SW 1271 (cell line): Measurements from ENCODE around the gene SDCCAG8.
"Not testable (repeated sequence)": the region's sequence is repeated elsewhere in the genome, so short reads cannot be mapped to it uniquely, and the experiment has no call there.

Experiments used
- DNase-seq, 2 experiments: peaks; one replicate each; lab custom pipeline; 2025; lab: John Stamatoyannopoulos, UW

SDCCAG8 gene

DNA sequence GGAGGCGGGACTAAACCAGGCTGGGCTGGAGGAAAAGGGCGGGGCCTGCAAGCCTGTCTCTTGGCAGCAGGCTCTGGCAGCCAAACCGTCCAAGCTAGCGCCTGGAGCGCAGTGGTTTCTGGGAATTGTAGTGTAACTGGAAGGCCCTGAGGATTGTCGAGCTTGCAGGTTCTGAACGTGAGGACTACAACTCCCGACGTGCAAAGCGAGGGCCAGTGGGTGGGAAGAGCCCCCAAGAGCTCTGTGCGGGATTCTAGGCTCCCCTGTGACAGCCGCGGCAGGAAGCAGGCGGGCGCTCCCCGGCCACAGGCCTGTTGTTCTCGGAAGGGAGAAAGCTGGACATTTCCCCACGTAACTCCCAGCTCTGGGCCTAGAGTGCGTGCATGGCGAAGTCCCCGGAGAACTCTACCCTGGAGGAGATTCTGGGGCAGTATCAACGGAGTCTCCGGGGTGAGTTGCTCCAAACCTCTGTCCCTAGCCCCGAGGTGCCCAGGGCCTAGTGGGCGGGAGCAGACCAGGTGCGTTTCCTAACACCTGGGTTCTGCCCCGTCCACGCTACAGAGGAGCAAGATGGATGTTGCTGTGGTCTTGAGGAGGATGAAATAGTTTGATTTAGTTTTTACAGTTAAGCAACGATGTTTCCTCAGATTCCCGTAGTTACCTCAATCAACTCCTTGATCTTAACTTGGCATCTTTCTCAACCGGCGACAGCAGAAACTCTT is at the start of gene SDCCAG8:
SDCCAG8 (plus strand) TSS at position 251 of the 722 bp plus-strand sequence; CDS start at position 384, 133 bp downstream.
- DNase-seq = peak; percentile 92 to 96

DNA sequence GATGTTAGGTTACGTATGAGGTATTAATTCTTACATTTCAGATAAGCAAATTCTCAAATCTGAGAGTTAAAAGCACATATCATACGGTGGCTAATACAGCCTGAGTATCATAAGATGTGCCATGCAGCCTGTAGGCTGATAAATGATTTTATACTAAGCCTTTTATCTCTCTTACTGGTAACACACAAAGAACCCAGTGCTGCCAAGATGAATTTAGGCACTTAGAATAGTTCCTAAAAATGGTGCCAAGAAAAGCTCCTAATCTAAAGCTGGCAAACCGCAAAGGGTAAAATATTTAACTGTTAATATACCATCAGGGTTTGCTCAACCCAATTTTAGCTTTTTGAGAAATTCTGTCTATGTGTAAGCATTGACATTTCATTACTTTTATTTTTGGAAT is 43.9 kb upstream of the SDCCAG8 start:
- not testable (repeated sequence) for DNase-seq

DNA sequence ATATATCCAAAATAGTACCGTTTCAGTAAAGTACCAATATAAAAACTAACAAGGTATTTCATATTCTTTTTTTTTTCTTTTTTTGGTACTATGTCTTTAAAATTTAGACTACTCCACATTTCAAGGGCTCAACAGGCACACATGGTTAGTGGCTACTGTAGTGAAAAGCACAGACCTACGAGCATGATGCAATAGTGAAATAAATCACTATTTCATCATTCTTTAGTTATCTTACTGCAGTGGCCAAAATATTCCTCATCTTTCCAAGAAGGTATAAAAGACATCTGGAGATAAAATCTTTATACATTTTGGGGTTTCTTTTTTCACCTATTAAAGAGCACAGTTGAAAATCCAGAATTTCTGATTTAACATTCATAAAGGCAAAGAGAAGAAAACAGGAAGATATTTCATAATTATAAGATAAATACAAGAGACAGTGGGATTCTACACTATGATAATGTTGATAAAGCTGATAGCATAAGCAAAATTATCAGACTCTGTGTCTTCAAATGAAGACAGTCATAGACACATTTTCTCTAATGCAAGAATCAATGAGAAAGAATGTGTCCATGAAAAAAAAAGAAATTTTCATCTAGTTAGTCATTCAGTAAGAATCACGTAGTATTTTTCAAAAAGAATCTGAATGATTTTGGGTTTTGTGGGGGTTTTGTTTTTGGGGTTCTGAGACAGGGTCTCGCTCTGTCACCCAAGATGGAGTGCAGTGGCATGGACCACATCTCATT is 42.6 kb upstream of the SDCCAG8 start:
- DNase-seq = no peak

DNA sequence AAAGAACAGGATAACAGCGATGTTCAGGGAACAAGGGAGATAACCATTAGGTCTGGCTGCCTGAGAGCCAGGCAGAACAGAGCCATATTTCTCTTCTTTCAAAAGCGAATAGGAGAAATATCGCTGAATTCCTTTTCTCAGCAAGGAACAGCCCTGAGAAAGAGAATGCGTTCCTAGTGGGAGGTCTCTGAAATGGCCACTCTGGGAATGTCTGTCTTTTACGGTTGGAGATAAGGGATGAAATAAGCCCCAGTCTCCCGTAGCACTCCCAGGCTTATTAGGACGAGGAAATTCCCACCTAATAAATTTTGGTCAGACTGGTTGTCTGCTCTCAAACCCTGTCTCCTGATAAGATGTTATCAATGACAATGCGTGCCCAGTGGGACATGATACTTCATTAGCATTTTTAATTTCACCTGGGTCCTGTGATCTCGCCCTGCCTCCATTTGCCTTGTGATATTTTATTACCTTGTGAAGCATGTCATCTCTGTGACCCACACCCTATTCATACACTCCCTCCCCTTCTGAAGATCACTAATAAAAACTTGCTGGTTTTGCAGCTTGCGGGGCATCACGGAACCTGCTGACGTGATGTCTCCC is 40.5 kb upstream of the SDCCAG8 start:
- not testable (repeated sequence) for DNase-seq

DNA sequence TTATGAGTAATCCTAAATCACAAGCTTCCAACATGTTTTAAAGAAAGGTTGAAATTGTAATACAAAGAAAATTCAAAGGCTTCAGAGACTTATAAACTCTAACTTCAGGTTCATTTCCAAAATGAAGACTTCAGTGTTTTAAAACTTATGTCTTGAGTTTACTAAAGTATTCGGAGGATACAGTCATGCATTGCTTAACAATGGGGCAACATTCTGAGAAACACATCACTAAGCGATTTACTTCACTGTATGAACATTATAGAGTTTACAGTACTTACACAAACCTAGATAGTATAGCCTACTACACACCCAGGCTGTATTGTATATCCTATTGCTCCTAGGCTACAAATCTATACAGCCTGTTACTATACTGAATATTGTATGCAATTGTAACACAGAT is 39.1 kb upstream of the SDCCAG8 start:
- DNase-seq = no peak

DNA sequence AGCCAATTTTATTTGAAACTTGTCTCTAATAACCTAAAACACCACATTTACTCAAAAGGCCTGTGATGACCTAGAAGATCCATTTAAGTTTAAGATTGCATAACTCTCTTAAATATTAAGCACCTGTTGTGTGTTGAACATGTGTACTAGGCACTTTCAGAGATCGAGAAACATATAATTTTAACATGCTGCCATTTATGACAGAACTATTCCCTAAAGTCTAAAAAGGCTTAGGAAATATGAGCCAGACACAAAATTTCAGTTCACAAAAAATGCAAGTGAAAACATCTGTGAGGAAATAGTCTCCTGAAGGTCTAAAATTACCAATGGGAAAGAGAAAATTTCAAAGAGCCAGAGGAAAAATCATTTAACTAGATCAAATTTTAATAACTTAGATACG is 38.5 kb upstream of the SDCCAG8 start:
- DNase-seq = no peak

DNA sequence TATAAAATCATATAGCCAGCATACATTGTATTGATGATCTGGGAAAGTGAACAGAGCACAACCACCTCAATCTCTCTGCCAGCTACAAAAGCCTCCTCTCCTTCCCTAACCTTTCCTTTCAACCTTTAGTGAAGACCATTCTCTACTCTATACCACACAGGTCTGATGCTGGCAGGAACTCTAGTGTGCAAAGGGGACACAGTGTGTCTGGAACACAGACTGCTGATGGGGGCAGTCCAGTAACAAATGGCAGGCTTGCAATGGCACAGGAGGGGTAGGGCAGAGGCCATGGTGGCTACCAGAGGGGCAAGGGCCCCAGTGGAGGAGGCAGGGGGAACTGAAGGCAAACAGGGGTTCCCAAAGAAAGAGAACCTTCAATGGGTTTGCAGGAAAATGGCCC is 37.8 kb upstream of the SDCCAG8 start:
- no peak for DNase-seq

DNA sequence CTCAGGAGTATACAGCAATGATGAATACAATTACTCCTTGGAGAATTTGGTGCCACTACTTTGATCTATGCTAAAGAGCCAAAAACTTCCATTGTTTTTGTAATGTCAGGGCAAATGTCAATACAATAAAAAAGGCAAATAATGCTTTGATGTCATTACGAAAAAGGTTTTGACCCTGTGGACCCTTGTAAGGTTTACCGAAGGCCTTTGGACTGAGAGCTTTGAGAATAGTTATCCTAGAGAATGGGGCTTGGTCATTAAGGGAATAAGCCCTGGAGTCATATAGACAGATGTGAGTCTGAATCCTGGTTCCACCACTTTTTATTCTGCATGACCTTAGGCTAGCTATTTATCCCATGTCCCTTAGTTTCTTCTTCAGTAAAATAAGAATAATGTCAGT is 28.2 kb upstream of the SDCCAG8 start:
- DNase-seq = no peak

DNA sequence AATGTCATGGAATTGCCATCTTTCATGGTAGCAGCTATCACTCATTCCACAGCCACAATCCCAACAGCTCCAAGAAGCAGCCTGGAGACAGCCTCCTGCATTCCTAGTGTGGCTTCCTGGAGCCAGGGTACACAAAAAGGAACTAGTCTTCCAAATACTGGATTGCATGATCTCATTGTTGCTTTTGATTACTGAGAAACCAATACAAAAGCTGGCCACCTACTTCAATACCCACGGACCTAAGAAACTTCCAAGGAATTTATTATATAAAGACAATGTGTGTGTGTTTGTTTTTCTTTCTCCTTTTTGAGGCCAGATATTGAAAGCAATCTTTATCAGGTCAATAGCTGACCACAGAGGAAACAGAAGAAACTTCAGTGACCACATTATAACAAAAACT is 26.3 kb upstream of the SDCCAG8 start:
- DNase-seq = no peak

DNA sequence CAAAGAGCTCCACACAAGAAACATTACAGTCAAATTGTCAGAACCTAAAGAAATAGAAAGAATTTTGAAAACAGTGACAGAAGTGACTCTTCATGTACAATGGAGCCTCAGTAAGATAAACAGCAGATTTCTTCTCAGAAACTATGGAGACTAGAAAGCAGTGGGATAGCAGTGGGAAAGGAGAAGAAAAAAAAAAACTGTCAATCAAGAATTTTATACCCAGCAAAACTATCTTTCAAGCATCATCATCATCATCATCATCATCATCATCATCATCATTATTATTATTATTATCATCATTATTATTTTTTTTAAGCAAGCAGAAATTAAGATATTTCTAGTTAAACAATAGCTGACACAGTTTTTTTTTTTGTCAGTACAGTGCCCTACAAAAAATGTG is 24.9 kb upstream of the SDCCAG8 start:
- no peak for DNase-seq

DNA sequence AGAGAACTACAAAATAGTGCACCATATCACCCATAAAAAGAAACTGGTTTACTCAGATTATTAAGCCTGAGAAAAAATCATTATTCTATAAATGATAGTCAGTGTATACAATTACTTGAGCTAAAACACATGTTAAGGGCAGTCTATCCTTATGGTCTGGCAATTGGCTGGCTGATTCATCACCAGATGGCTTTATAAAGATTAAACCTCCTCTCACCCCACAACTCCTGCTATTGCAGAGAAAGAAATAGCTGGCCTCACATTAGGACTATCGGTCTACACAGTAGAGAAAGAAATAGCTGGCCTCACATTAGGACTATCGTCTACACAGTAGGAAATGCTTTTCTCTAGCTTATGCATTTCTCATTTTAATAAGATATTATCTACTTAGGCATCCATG is 21.9 kb upstream of the SDCCAG8 start:
- no peak for DNase-seq

DNA sequence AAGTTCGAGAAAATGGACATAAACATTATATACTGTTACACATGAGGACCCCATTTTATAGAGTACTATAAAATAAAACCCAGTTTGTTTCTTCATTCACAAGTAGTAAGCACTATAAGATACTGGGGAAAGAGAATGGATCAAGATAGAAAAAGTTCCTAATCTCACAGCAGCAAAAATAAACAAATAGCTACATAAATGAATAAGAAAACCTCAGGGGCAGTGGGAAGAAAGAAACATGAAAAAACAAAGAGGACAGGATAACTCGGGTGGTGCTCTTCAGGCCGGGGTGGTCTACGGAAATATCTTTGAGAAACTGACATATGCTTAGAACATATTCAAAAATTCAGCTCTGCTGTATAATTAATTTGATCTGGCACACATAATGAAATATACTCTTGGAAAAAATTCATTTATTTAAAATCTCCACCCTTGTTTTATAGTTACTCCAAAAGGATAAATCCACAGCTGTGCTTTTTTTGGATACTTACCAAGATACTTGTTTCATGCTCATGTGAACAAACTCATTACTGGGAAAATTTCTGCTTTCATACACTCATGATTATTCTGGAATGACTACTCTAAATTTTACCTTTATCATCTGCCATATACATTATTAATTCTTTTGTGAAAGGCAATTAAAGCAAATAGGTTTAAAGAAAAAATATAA is 20.7 kb upstream of the SDCCAG8 start:
- no peak for DNase-seq

DNA sequence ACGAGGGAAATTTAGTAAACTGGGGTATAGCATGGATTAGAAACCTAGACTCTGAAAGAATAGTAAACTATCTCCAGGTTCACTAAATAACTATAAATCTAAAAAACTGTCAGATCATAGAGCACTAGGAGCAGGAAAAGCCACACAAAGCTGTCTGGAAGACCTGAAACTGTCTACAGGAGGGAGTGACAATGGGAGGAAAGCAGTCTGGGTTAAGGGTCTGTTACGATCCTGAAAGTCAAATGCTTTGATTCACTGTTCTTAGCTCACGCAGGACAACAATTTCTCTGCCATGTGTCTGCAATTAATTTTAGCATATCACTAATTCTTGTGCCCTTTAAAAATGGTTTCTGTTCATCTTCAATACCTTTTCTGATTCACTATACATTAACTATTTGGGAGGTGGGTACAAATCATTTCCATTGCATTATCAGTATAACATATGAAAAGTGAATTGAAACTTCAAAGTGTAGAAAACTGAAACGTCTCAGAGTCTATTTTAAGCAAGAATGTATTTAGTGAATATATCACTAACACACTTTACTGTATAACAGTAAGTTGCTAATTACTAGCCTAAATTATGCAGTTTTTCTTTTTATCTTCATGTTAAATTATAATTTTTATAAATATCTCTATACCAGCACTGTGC is 19.1 kb upstream of the SDCCAG8 start:
- no peak for DNase-seq

DNA sequence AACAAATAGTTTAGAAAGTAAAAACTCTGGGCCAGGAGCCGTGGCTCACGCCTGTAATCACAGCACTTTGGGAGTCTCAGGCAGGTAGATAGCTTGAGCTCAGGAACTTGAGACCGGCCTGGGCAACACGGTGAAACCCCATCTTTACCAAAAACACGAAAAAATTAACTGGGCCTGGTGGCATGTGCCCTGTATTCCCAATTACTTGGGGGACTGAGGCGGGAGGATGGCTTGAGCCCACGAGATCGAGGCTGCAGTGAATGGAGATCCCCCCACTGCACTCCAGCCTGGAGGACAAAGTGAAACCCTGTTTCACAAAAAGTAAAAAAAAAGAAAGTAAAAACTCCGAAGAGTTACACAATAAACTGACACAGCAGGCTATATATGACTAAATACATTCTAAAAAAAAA is 11.4 kb upstream of the SDCCAG8 start:
- no peak for DNase-seq

DNA sequence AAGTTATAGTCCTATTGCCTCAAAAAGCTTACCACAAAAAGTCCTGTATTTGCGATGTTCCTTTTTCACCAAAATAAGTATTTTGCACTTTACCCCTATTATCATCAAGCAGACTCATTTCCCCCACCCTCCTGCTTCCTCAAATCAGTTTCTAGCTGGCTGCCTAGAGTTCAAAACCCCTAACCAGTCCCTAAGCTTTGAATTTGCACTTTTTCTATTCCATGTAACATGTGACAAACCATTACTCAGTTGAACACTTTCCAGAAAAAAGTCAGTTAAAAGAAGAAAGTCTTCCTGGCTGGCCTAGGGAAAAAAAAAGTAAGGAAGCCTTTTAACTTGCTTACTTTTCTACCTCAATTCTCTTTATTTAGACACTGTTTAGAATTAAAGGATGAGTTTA is 8.9 kb upstream of the SDCCAG8 start:
- no peak for DNase-seq

DNA sequence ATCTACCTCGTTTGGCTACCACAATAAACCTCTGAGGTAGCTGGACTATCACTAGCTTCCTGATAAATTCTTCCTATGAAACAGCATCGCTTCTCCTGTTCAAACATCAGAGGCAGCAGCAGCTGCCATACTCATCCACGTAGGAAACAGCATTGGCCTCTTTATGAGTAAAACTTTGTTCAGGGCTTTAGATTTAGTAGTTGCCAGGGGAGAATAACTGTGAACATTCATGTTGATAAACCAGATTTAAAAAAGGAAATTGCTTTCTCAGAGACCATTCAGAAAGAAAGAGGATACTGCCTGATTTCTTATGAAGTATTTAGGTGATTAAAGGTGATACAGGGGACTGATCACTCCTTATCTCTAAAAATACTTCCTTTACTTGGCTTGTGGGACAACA is 7.9 kb upstream of the SDCCAG8 start:
- DNase-seq = no peak

DNA sequence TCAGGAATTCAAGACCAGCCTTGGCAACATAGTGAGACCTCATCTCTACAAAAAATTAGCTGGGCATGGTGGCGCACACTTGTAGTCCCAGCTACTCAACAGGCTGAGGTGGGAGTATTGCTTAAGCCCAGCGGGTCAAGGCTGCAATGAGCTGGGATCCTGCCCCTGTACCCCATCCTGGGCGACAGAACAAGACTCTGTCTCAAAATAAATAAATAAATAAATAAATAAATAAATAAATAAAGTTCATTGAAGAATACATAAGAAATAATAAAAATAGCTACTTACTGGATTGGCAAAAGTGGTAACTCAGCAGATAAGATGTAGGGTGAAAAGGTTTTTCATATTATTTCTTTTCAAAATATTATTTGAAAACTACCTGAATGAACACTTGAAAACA is 6.6 kb upstream of the SDCCAG8 start:
- no peak for DNase-seq

DNA sequence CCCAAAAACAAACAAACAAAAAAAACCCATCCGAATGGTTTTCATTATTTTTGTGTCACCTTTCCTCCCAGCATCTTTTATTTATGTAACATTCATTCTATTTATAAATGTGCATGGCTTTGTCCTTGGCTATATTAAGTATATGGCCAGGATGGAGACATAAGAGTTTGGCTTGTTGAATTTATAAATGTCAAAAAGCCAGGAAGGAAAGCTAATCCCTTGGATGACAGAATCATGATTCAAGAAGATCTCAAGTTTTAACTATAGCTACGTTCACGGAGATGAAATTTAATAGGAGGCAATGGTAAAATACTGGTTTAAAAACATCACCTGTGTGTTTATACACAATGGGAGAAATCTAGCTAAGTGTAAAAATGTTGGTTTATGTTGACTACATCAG is 5.7 kb upstream of the SDCCAG8 start:
- DNase-seq = no peak

DNA sequence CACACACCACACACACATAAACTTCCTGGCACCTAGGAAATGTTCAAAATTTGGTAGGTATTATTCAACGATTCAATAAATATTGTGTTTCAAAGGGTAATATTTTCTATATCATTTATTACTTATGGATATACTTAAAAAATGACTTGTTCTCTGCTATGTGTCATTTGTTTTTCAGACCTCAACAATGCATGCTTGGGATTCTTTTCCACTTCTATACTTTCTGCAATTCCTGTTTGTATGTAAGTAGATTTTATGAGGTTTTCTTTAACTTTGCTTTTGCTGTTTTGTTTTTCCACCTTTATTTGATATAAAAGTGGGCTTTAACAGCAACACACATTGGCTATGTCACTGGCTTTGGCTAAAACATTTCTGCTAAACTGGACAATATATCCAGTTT is 4.3 kb upstream of the SDCCAG8 start:
- no peak for DNase-seq

DNA sequence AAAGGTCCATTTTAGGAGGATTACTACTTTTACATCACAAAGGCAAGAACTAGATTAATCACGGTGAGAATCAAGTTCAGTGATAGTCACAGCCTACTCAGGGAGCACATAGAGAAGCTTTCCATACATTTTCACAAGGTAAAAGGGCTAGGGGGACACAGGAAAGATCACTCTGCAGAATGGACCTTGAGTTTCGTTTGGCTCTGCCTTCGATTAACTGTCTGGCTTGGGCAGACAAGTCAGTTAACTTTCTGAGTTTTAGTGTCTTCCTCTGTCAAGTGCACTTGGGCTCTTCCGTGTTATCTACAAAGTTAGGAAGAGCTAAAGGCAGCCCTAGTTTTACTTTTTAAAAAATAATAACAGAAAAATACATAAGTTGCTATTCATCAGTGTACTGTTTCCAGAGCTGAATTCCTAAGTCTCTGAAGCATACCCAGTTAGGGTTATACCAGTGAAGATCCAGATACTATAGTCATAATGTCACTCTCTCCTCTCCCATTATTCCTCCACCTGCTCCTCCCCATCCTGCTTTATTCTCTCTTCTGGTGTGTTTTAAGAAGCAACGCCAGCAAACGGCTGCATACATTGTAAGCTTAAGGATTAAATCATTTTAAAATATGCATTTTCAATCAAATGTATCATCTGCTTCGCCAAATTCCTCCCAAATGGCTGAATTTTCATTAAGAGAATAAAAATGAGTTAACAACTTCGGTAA is 2.5 kb upstream of the SDCCAG8 start:
- DNase-seq = peak in 1 of 2 experiments; percentile 28

DNA sequence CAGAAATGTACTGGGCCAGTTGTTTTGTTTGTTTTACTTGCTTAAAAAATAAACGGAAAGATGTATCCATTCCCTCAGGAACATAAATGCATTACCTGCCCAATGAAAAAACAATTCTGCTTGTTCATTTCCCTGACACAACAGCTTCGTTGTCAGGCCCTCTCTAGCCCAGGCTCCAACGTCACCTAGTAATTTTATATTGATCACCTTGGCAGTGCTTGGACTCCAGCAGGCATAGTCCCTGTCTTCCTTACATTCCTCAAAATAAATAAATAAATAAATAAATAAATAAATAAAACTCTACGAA is 2.0 kb upstream of the SDCCAG8 start:
- DNase-seq = no peak
